Gastrocnemius medialis (tissue), 4 donors: ENCODE results near the gene B3GNT3. TPM values are rescaled to one million over a fixed set of nuclear protein-coding genes. Genes with fewer than 3 reads are reported as not detected.

Experiments
- ATAC-seq, 2 donors: fragments of 150-250 bp; one replicate each; pipeline ENCODE4 v1.9.1; 2016
- DNase-seq, 2 donors: peaks; one replicate each; pipeline ENCODE4 v3.0.0-alpha.2; 2019
- H3K27ac ChIP-seq, 4 donors: fragments of 200-600 bp; sonication (generic); 1 replicate in 1 of 4; 2 replicates in 3 of 4; pipeline ENCODE4 v1.5.1; 2016 to 2018; ENCODE audit warnings: mild to moderate bottlenecking in 2 of 4, moderate library complexity in 1 of 4
- H3K27me3 ChIP-seq, 3 donors: fragments of 200-600 bp; sonication (generic) in 2 of 3; 1 replicate in 1 of 3; 2 replicates in 2 of 3; pipeline versions ENCODE4 v1.5.1 to v1.6.0; 2016 to 2019; ENCODE audit warnings: mild to moderate bottlenecking in 1 of 3, moderate library complexity in 1 of 3
- H3K36me3 ChIP-seq, 2 donors: fragments of 200-600 bp; sonication (generic) in 1 of 2; one replicate each; pipeline ENCODE4 v1.5.1; 2017 to 2018
- H3K4me1 ChIP-seq, 2 donors: fragments of 200-600 bp; sonication (generic) in 1 of 2; one replicate each; pipeline ENCODE4 v1.5.1; 2016 to 2017; ENCODE audit warnings: mild to moderate bottlenecking in 2 of 2
- H3K4me3 ChIP-seq, 4 donors: fragments of 200-600 bp; sonication (generic) in 3 of 4; 1 replicate in 1 of 4; 2 replicates in 3 of 4; pipeline ENCODE4 v1.5.1; 2016 to 2019; ENCODE audit warnings: mild to moderate bottlenecking in 2 of 4
- H3K9me3 ChIP-seq, 3 donors: fragments of 200-600 bp; sonication (generic) in 2 of 3; 1 replicate in 1 of 3; 2 replicates in 2 of 3; pipeline ENCODE4 v1.5.1; 2016 to 2019
- POLR2A ChIP-seq, 2 donors: fragments of 450-650 bp; IDR thresholded peaks; one replicate each; pipeline ENCODE4 v1.6.1; 2017; ENCODE audit warnings: antibody characterized with exemption in 2 of 2, mild to moderate bottlenecking in 2 of 2, moderate library complexity in 2 of 2
- in situ Hi-C, 4 donors: fragments of 200-750 bp; cut with MboI; loops; one replicate each; pipeline versions ENCODE4 v1.15.0 to v1.8.0; 2017; ENCODE audit warnings: low sequenced_read_pairs in 4 of 4
- intact Hi-C: fragments of 100-400 bp; cut with DNase I; formaldehyde crosslinking; loops from one replicate; pipeline ENCODE4 v1.15.1; 2023; ENCODE audit warnings: low total_unique reads
- total RNA-seq, 4 donors: library from RNA; depleted of rRNA; stranded (reverse); fragments of >200 nt; gene quantifications; one replicate each; pipeline versions ENCODE4 v1.1.0 to v1.2.3, GENCODE V29; 2016
- TF ChIP-seq, protein P1 (sequence below), 5 experiments: fragments of 450-650 bp in 3 of 5; fragments of 200-600 bp in 2 of 5; sonication (generic) in 2 of 5; IDR thresholded peaks in 4 of 5; conservative IDR thresholded peaks in 1 of 5; 1 replicate in 4 of 5; 2 replicates in 1 of 5; pipeline ENCODE4 v1.5.1; 2016 to 2019; ENCODE audit warnings: antibody characterized with exemption in 5 of 5, mild to moderate bottlenecking in 3 of 5, moderate library complexity in 3 of 5

B3GNT3 gene
- total RNA-seq, 4 donors from 2014 or later: 0.13 to 0.39 TPM; not detected in 2

DNA sequence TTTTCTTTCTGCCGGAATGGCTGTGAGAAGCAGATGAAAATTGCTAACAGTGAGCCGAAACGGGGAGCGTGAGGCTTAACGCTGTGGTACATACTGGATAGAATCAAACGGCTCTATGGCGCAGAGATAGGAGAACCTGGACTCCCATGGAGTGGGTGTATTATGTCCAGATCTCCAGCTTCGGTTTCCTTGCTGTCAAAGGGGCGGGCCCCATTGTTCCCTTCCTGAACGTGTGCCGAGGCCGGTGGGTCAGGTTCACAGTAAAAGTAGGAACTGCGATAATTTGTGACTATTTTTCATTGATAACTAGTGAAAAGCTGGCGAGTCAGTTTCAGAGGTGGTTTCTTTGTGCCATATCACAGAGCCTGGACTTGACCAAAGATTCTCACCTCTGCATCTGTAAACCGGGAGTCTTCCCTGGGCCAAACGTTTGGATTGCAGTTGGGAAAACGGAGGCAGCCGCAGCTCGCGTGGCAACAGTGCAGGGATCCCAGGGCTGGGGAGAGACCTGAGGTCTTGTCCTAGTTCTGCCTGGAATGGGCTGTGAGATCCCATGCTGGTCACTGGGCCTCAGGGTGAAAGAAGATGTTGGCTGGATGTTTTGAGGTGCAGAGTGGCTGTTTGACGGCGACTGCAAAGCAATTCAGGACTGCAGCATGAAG lies 65.5 kb downstream of the B3GNT3 start:
- no peaks in the 10 kb centered on the region for H3K27me3 ChIP-seq
- DNase-seq (no peak), ATAC-seq (no peak)
- H3K36me3 ChIP-seq: peaks cover 0 to 39% of the 10 kb centered on the region in 2 donors
- TF ChIP-seq, protein P1, sequence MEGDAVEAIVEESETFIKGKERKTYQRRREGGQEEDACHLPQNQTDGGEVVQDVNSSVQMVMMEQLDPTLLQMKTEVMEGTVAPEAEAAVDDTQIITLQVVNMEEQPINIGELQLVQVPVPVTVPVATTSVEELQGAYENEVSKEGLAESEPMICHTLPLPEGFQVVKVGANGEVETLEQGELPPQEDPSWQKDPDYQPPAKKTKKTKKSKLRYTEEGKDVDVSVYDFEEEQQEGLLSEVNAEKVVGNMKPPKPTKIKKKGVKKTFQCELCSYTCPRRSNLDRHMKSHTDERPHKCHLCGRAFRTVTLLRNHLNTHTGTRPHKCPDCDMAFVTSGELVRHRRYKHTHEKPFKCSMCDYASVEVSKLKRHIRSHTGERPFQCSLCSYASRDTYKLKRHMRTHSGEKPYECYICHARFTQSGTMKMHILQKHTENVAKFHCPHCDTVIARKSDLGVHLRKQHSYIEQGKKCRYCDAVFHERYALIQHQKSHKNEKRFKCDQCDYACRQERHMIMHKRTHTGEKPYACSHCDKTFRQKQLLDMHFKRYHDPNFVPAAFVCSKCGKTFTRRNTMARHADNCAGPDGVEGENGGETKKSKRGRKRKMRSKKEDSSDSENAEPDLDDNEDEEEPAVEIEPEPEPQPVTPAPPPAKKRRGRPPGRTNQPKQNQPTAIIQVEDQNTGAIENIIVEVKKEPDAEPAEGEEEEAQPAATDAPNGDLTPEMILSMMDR (IDR thresholded peaks at IDR 0.05 in 4 of 5, conservative IDR thresholded peaks at IDR 0.05 in 1 of 5): no peak
- no peak for TF ChIP-seq POLR2A (IDR thresholded peaks at IDR 0.05)
- H3K4me1 ChIP-seq: peaks cover 21 to 35% of the 10 kb centered on the region in 2 donors
- intact Hi-C loops (no loop called here), in situ Hi-C loops (loop anchor here in 3 of 4 donors (5.0 to 25.0 kb wide), 3 partner anchors 72 to 134 kb away; partner anchors contain the start of gene CCDC124 (in 1 of the 3))
- peak overlapping the region; percentile 87 to 96 (median 94) for H3K27ac ChIP-seq
- no peaks in the 10 kb centered on the region for H3K9me3 ChIP-seq
- H3K4me3 ChIP-seq: peak overlapping the region; percentile 91 to 100 (median 94)

DNA sequence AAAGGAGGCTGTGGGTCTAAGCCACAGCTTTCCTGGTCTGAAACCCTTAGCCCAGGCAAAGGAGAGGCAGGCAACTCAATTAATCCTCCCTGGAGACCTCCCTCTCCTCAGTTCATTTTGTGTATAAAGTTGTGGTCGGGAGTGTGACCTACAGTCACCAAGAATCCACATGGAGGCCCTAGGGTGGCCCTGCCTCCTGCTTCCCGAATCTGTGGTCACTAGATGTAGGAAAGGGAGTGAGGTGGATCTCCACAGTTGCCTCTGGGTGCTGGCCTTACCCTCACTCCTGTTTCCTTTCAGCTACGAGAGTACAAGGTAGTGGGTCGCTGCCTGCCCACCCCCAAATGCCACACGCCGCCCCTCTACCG lies 66.0 kb downstream of the B3GNT3 start:
- no peak for DNase-seq
- no peak for ATAC-seq
- in situ Hi-C loops (loop anchor here in 3 of 4 donors (5.0 to 25.0 kb wide), 3 partner anchors 71 to 134 kb away; partner anchors contain the start of gene CCDC124 (in 1 of the 3)), intact Hi-C loops (no loop called here)
- Histone ChIP-seq H3K9me3 (no peaks in the 10 kb centered on the region), H3K36me3 (peaks cover 0 to 40% of the 10 kb centered on the region in 2 donors), H3K4me3 (peak overlapping the region; percentile 91 to 100 (median 94)), H3K4me1 (peaks cover 21 to 35% of the 10 kb centered on the region in 2 donors), H3K27ac (peak overlapping the region; percentile 87 to 96 (median 94)), H3K27me3 (no peaks in the 10 kb centered on the region)
- peak in 1 of 2 donors; percentile 2 for TF ChIP-seq POLR2A (IDR thresholded peaks at IDR 0.05)
- TF ChIP-seq, protein P1 (IDR thresholded peaks at IDR 0.05 in 4 of 5, conservative IDR thresholded peaks at IDR 0.05 in 1 of 5): no peak

DNA sequence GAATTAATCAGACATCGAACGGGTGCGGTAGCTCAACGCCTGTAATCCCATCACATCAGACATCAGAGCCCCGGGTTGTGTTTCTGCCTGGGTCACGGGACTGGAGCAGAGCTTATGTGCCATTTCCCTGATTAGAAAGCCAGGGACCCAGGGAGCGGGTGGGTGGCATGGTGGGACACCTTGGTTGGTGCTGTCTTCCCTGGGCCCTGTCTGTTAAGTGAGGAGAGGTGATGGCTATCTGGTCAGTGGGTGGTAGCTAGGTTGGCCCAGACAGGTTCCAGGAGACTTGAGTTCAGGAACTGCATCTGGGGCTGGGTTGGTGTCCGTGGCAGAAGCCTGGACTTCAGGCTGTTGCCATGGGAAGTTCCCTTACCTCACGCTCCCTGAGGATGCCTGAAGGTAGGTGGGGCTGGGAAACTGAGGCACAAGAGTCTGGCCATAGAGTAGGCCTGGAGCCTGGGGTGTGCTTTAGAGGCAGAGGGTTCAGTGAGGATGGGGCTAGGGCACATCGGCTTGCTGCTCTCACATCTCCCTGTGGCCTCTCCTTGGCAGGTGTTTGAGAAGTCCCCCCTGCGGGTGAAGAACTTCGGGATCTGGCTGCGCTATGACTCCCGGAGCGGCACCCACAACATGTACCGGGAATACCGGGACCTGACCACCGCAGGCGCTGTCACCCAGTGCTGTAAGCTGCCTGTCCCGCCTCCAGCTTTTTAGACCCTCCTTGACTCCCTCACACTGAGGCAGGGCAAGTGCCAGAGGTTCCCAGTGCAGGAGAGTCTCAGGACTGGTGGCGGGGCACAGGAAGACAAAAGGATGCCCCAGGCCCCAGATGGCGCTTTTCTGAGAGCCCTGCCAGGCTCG lies 66.8 kb downstream of the B3GNT3 start:
- ATAC-seq (no peak), DNase-seq (no peak)
- TF ChIP-seq POLR2A (IDR thresholded peaks at IDR 0.05): peak in 1 of 2 donors; percentile 3
- TF ChIP-seq, protein P1 (IDR thresholded peaks at IDR 0.05 in 4 of 5, conservative IDR thresholded peaks at IDR 0.05 in 1 of 5): no peak
- Histone ChIP-seq H3K9me3 (no peaks in the 10 kb centered on the region), H3K36me3 (peaks cover 0 to 40% of the 10 kb centered on the region in 2 donors), H3K27me3 (no peaks in the 10 kb centered on the region), H3K27ac (peak overlapping the region; percentile 87 to 96 (median 94)), H3K4me1 (peaks cover 21 to 35% of the 10 kb centered on the region in 2 donors), H3K4me3 (peak overlapping the region; percentile 91 to 100 (median 94))
- in situ Hi-C loops (loop anchor here in 3 of 4 donors (5.0 to 25.0 kb wide), 3 partner anchors 71 to 133 kb away; partner anchors contain the start of gene CCDC124 (in 1 of the 3)), intact Hi-C loops (no loop called here)

DNA sequence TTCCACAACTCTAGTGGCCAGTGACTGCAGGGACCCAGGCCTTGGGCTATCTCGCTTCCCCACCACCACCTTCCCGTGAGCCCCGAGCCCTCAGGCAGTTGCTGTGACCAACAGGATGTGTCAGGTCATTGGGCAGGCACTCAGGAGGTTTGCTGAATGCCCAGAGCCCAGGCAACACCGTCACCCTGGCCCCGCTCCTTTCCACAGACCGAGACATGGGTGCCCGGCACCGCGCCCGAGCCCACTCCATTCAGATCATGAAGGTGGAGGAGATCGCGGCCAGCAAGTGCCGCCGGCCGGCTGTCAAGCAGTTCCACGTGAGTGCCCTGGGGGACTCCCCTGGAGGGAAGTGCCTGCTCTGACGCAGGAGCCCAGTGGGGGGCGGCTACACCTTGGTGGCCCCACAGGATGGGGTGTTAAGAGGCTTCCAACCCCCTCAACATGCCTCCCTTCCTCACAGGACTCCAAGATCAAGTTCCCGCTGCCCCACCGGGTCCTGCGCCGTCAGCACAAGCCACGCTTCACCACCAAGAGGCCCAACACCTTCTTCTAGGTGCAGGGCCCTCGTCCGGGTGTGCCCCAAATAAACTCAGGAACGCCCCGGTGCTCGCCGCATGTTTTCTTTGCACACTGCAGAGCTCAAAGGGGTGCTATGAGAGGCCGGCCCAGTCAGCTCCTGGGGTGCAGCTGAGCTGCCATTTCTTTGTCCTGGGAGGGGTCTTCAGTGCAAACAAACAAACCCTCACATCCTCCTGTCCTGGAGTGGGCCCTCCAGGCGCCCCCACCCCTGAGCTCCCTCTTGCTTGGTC lies 68.0 kb downstream of the B3GNT3 start:
- TF ChIP-seq, protein P1 (IDR thresholded peaks at IDR 0.05 in 4 of 5, conservative IDR thresholded peaks at IDR 0.05 in 1 of 5): no peak
- TF ChIP-seq POLR2A (IDR thresholded peaks at IDR 0.05): no peak
- peaks cover 0 to 40% of the 10 kb centered on the region in 2 donors for H3K36me3 ChIP-seq

More for the DNA sequence above, 68.0 kb downstream of the B3GNT3 start:
- DNase-seq (no peak), ATAC-seq (no peak)
- Histone ChIP-seq H3K27ac (peak overlapping the region; percentile 21 to 96 (median 76)), H3K9me3 (no peaks in the 10 kb centered on the region), H3K4me3 (no peak overlapping the region), H3K27me3 (no peaks in the 10 kb centered on the region), H3K4me1 (peaks cover 21 to 35% of the 10 kb centered on the region in 2 donors)
- intact Hi-C loops: no loop called here
- in situ Hi-C loops: loop anchor here in 3 of 4 donors (5.0 to 25.0 kb wide), 3 partner anchors 69 to 132 kb away; partner anchors contain the start of gene CCDC124 (in 1 of the 3)
